Measurements from ENCODE around the gene ACTL8. TPM values are rescaled to one million over a fixed set of nuclear protein-coding genes. Genes with fewer than 3 reads are reported as not detected.

ACTL8 gene
- total RNA-seq, 2 experiments from 2014 or later, result not detected

DNA sequence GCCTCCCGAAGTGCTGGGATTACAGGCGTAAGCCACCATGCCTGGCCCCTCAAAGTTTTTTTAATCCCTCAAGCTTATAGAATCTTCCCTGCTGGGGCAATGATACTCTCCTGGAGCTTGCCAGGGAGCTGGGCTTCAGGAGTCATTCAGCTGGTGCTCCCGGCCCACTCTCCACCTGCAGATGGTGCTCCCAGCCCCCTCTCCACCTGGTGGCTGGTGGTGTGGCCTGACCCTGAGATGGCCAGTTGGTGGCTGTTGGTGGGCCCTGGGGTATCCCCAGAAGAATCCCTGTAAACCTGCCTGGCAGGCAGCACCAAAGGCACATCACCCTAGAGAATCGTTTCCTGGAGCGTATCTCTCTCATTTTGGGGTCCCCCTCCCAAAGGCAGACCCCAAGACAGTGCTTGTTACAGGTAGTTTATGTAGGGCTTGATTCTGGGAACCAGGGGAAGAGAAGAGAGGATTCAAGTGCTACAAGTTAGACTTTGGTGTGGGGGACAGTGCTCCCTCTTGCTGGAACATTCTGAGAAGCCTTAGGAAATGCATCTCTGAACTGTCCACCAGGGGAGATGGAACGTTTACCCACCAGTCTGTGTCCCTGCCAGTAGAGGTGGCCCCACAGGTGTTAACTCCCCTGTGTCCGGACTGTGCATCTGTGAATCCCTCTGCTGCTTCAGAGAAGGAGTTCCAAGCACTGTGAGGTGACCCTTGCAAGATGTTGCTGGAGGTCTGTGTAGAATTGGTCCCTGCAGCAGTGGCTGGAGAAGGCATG, 29.1 kb upstream of the ACTL8 start:
- H3K27me3 Mint-ChIP-seq, result no peaks in the 10 kb centered on the region
- no peaks in the 10 kb centered on the region for H3K9me3 Mint-ChIP-seq
- H3K4me1 Mint-ChIP-seq, result no peaks in the 10 kb centered on the region
- ATAC-seq (ENCODE audit: low read depth) (no peak), DNase-seq (no peak)
- POLR2A ChIA-PET, result no interaction called here
- no peak overlapping the region for H3K27ac Mint-ChIP-seq
- H3K4me3 Mint-ChIP-seq, result no peak overlapping the region
- H3K36me3 Mint-ChIP-seq, result no peaks in the 10 kb centered on the region

DNA sequence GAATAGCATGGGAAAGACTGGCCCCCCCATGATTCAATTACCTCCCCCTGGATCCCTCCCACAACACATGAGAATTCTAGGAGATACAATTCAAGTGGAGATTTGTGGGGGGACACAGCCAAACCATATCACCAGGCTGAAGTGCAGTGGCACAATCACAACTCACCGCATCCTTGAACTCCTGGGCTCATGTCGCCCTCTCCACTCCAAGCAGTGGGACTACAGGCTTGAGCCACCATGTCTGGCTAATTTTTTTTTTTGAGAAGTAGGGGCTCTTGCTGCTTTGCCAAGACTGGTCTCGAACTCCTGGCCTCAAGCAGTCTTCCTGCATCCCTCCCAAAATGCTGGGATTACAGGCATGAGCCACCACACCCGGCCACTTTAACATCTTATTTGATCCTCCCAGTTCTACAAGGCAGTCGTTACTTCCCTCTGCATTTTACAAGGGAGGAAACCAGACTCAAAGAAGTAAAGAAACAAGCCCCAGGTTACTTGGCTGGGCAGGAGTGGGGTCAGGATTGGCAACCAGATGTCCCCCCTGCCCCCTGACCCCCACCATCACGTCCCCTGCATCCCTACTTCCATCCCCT, 26.9 kb upstream of the ACTL8 start:
- ATAC-seq (ENCODE audit: low read depth) (no peak), DNase-seq (no peak)
- Mint-ChIP-seq H3K27me3 (no peaks in the 10 kb centered on the region), H3K4me1 (no peaks in the 10 kb centered on the region), H3K27ac (no peak overlapping the region), H3K4me3 (no peak overlapping the region), H3K9me3 (no peaks in the 10 kb centered on the region), H3K36me3 (no peaks in the 10 kb centered on the region)
- POLR2A ChIA-PET, result no interaction called here

DNA sequence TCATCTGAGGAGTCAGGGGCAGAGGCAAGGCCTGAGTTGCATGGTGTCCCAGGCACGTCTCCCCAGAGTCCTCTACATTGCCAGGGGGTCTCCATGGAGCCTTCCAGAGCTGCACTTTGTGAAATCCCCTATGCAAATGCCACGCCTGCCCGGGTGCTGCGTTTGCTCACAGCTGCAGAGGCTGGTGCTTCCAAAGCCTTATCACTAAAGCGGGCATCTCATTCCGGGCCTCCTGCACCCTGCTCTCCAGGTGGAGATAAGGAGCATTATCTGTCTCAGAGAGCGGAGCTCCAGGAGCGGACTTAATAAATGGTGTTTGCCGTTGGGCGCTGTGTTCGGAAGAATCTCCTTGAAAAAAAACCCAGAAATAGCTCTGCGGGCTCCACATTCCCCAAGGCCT, 25.9 kb upstream of the ACTL8 start:
- no peak overlapping the region for H3K27ac Mint-ChIP-seq

DNA sequence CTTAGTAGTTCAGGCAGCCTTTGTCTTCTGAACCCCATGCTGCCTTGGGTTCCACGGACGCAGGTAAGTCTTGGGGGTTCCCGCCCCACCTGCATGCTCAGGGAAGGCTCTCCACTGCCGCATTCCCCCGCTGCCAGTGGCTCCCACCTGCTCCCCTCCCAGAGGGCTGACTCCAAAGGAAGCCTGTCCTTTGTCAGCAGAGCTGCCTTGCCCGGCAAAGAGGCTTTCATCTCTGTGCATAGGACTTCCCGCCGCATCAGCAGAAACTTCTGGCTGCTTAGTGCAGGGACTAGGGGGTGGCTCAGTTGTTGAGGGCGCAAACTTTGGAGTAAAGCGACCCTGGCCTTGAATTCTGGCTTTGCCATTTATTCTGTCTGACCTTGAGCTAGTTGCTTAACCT, 25.2 kb upstream of the ACTL8 start:
- ATAC-seq (ENCODE audit: low read depth), result no peak
- no peak overlapping the region for H3K4me3 Mint-ChIP-seq
- H3K36me3 Mint-ChIP-seq, result no peaks in the 10 kb centered on the region
- DNase-seq, result no peak
- H3K4me1 Mint-ChIP-seq, result no peaks in the 10 kb centered on the region
- H3K27me3 Mint-ChIP-seq, result no peaks in the 10 kb centered on the region
- no peak overlapping the region for H3K27ac Mint-ChIP-seq
- H3K9me3 Mint-ChIP-seq, result no peaks in the 10 kb centered on the region
- POLR2A ChIA-PET, result no interaction called here

More for the DNA sequence above, 25.9 kb upstream of the ACTL8 start:
- POLR2A ChIA-PET, result no interaction called here
- Mint-ChIP-seq H3K36me3 (no peaks in the 10 kb centered on the region), H3K4me1 (no peaks in the 10 kb centered on the region), H3K9me3 (no peaks in the 10 kb centered on the region), H3K27me3 (no peaks in the 10 kb centered on the region), H3K4me3 (no peak overlapping the region)
- no peak for DNase-seq
- no peak for ATAC-seq (ENCODE audit: low read depth)

DNA sequence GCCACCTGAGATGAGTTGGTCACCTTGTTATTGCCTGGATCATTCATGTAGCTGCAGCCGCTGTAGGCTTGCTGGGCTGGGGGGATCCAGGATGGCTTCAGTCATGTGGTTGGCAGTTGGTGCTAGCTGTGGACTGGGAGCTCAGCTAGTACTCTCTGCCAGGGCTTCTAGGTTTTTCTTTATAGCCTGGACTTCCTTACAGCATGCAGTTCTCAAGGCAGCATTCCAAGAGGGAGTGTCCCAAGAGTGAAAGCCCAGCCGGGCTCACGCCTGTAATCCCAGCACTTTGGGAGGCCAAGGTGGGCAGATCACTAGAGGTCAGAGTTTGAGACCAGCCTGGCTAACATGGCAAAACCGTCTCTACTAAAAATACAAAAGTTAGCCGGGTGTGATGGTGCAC, 23.7 kb upstream of the ACTL8 start:
- no peaks in the 10 kb centered on the region for H3K4me1 Mint-ChIP-seq
- ATAC-seq (ENCODE audit: low read depth) (no peak), DNase-seq (no peak)
- no peaks in the 10 kb centered on the region for H3K9me3 Mint-ChIP-seq
- no peak overlapping the region for H3K27ac Mint-ChIP-seq
- no peaks in the 10 kb centered on the region for H3K36me3 Mint-ChIP-seq
- no peak overlapping the region for H3K4me3 Mint-ChIP-seq
- POLR2A ChIA-PET, result no interaction called here
- H3K27me3 Mint-ChIP-seq, result no peaks in the 10 kb centered on the region

DNA sequence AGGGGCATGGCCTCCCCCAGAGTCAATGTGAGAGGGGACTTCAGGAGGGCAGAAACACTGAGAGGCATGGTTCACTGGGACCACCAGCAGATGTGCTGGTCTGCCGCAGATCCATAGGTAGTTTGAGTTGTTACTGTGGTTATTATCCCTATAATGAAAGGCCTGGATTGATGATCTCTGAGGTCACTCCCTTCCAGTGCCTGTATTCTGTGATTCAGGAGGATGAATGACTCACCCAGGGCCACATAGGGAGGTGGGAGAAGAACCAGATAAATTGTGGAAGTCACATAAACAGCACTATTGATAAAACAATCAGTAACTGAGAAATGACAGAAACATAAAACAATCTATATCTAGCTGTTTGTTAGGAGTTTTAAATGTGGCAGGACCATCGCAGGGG, 22.7 kb upstream of the ACTL8 start:
- POLR2A ChIA-PET, result no interaction called here
- H3K4me3 Mint-ChIP-seq, result no peak overlapping the region
- H3K9me3 Mint-ChIP-seq, result no peaks in the 10 kb centered on the region
- no peaks in the 10 kb centered on the region for H3K36me3 Mint-ChIP-seq
- H3K4me1 Mint-ChIP-seq, result no peaks in the 10 kb centered on the region
- ATAC-seq (ENCODE audit: low read depth), result no peak
- DNase-seq, result no peak
- no peaks in the 10 kb centered on the region for H3K27me3 Mint-ChIP-seq
- no peak overlapping the region for H3K27ac Mint-ChIP-seq

DNA sequence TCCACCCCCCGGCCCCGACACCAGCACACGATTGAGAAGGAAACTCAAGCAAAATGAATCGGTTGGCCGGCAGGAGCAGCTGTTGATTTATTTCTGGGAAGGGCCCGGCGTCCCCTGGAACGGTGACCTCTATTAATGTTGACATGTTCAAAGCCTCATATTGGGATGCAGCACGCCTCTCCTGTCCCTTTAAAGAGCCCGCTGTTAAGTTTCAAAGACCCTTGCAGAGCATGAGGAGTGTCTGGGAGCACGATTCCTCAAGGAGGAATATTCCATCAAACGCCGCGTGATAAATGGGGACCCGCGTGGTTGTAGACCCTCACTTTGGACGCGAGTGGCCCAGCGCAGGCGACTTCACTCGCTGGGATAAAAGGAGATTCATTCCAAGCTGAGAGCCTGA, 21.5 kb upstream of the ACTL8 start:
- Mint-ChIP-seq H3K4me3 (no peak overlapping the region), H3K27me3 (no peaks in the 10 kb centered on the region), H3K27ac (no peak overlapping the region), H3K9me3 (no peaks in the 10 kb centered on the region), H3K36me3 (no peaks in the 10 kb centered on the region), H3K4me1 (no peaks in the 10 kb centered on the region)
- no peak for DNase-seq
- POLR2A ChIA-PET, result interaction anchor here (0.6 kb wide), 1 partner anchor 1618 kb away, joined by 5 read pairs; no protein-coding TSS in a partner anchor
- no peak for ATAC-seq (ENCODE audit: low read depth)

DNA sequence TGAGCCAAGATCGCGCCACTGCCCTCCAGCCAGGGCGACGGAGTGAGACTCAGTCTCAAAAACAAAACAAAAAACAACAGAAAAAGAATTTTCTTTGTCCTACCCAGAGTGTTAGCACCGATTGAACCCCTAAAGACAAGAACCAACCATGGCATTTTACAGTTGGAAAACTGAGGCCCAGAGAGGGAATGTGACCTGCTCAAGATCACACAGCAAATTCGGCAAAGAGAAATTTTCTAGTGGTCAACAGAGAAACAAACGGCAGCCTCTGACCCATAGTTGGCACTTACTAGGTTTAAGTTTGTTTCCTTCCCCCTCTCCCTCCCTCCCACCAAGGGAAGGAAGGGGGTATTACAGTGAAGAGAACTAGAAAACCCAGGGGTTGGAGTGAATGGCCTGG, 20.5 kb upstream of the ACTL8 start:
- H3K36me3 Mint-ChIP-seq, result no peaks in the 10 kb centered on the region
- no peak overlapping the region for H3K4me3 Mint-ChIP-seq
- no peak overlapping the region for H3K27ac Mint-ChIP-seq
- no peaks in the 10 kb centered on the region for H3K27me3 Mint-ChIP-seq
- DNase-seq, result no peak
- POLR2A ChIA-PET, result no interaction called here
- no peaks in the 10 kb centered on the region for H3K9me3 Mint-ChIP-seq
- no peak for ATAC-seq (ENCODE audit: low read depth)
- no peaks in the 10 kb centered on the region for H3K4me1 Mint-ChIP-seq

DNA sequence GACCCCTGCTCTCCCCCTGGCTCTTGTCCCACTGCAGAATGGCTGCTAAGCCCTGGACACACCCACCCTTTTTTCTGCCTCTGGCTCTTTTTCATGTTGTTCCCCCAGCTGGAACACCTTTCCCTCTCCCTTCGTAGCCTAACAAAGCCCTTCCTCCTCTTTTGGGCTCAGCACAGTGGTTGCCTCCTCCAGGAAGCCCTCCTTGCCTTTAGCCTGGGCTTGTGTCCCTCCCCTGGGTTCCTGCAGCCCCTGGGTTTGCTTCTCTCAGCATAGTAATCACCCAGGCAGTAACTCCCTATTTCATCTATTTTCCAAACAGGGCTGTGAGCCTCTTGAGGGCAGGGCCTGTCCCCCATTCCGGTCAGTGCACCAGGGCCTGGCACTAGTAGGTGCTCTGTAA, 19.8 kb upstream of the ACTL8 start:
- no peaks in the 10 kb centered on the region for H3K4me1 Mint-ChIP-seq
- H3K27me3 Mint-ChIP-seq, result no peaks in the 10 kb centered on the region
- H3K4me3 Mint-ChIP-seq, result no peak overlapping the region
- H3K36me3 Mint-ChIP-seq, result no peaks in the 10 kb centered on the region
- no peak overlapping the region for H3K27ac Mint-ChIP-seq
- no peak for DNase-seq
- H3K9me3 Mint-ChIP-seq, result no peaks in the 10 kb centered on the region
- POLR2A ChIA-PET, result no interaction called here
- ATAC-seq (ENCODE audit: low read depth), result no peak

DNA sequence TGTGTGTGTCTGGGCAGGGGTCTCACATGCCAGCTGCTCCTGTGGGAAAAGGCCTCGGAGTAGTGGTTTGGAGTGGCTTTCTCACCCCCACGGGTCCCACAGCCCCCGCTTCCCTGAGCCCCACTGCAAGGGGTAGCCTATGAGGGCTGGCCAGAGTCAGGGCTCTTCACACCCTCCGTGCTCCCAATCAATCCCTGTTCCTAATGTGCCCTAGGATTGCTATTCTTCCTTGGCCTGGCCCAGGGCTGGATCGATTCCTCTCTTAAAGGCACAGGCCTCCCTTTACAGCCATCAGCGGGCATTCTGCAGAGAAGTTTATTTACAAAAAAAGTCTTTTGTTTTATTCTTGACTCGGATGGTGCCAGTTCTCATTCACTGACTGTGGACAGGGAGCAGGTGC, 19.3 kb upstream of the ACTL8 start:
- no peak for ATAC-seq (ENCODE audit: low read depth)
- POLR2A ChIA-PET, result no interaction called here
- Mint-ChIP-seq H3K36me3 (no peaks in the 10 kb centered on the region), H3K27ac (no peak overlapping the region), H3K4me1 (no peaks in the 10 kb centered on the region), H3K9me3 (no peaks in the 10 kb centered on the region), H3K27me3 (no peaks in the 10 kb centered on the region), H3K4me3 (no peak overlapping the region)
- DNase-seq, result no peak

DNA sequence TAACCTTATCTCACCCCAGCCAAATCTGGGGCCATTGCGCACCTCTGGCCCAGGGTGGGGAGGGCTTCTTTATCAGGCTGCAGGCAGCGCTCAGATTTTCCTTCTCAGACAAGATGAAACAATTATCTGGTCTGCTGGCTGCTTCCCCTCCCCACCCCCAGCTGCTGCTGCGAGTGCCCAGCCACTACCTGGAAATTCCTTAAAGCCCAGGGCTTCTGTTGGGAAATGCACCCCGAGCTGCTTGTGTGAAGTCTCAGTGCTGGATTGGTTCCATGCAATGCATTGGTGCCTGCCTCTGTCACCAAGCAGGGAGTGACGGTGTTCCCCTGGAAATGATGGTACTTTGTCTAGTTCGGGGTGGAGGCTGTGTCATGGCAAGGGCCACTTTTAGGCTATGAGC, 18.5 kb upstream of the ACTL8 start:
- DNase-seq, result no peak
- no peaks in the 10 kb centered on the region for H3K4me1 Mint-ChIP-seq
- H3K9me3 Mint-ChIP-seq, result no peaks in the 10 kb centered on the region

DNA sequence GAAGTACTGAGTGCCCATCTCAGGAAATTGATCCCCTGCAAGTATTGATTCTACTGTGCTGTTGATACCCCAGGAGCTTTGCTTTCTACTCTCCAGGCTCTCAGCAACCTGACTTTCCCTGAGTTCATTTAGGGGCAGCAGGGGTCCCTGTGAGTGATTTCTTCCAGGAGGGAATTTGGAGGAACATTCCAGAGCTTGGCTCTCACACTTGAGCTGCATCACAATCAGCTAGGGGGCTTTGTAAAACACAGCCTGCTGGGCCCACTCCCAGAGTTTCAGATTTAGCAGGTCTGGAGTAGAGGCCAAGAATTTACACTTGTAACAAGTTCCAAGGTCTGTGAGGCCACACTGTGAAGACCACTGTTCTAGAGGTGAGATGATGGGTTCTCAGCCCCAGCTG, 16.1 kb upstream of the ACTL8 start:
- Mint-ChIP-seq H3K4me1 (no peaks in the 10 kb centered on the region), H3K9me3 (no peaks in the 10 kb centered on the region), H3K36me3 (no peaks in the 10 kb centered on the region), H3K27me3 (peaks cover 3% of the 10 kb centered on the region), H3K27ac (no peak overlapping the region), H3K4me3 (no peak overlapping the region)
- no peak for DNase-seq
- POLR2A ChIA-PET, result no interaction called here
- no peak for ATAC-seq (ENCODE audit: low read depth)

More for the DNA sequence above, 18.5 kb upstream of the ACTL8 start:
- POLR2A ChIA-PET, result no interaction called here
- Mint-ChIP-seq H3K36me3 (no peaks in the 10 kb centered on the region), H3K27ac (no peak overlapping the region), H3K27me3 (no peaks in the 10 kb centered on the region), H3K4me3 (no peak overlapping the region)
- ATAC-seq (ENCODE audit: low read depth), result no peak

DNA sequence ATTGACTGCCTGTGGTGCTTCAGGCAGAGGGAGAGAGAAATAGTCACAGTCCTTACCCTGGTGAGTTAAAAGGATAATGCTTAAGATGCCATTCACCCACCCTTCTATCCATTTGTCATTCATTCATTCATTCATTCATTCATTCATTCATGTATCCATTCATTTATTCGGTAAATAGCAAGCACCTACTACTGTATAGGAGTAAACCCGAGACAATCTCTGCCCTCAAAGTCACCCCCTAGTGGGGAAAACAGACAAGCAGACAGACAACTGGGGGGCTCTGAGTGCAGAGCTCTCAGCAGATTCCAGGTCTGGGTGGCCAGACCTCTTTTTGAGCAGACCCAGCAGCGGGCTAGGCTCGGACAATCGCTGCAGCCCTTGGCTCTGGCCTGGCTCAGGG, 14.1 kb upstream of the ACTL8 start:
- DNase-seq (no peak), ATAC-seq (ENCODE audit: low read depth) (no peak)
- POLR2A ChIA-PET, result no interaction called here
- no peaks in the 10 kb centered on the region for H3K4me1 Mint-ChIP-seq
- no peak overlapping the region for H3K27ac Mint-ChIP-seq
- H3K4me3 Mint-ChIP-seq, result no peak overlapping the region
- no peaks in the 10 kb centered on the region for H3K36me3 Mint-ChIP-seq
- H3K27me3 Mint-ChIP-seq, result peaks cover 3% of the 10 kb centered on the region
- H3K9me3 Mint-ChIP-seq, result no peaks in the 10 kb centered on the region

DNA sequence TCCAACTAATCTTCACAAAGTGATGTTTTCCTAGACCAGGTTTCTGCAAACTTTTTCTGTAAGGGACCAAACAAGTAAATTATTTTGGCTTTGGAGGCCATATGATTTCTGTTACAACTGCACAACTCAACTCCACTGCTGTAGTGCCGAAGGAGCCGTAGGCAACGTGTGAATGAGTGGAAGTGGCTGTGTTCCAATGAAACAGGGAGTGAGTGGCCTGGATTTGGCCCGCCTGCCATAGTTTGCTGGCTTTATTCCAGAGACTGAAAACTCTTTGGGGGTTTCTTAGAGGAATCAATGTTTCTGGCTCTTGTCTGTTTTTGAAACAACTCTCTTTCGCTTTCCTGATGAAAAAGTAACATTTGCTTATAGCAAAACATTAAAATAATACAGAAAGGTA, 12.6 kb upstream of the ACTL8 start:
- Mint-ChIP-seq H3K4me3 (no peak overlapping the region), H3K9me3 (no peaks in the 10 kb centered on the region), H3K36me3 (no peaks in the 10 kb centered on the region), H3K27ac (no peak overlapping the region), H3K4me1 (no peaks in the 10 kb centered on the region), H3K27me3 (peaks cover 3% of the 10 kb centered on the region)
- no peak for ATAC-seq (ENCODE audit: low read depth)
- DNase-seq, result no peak
- POLR2A ChIA-PET, result no interaction called here

Data from activated naive CD8-positive, alpha-beta T cell treated with anti-CD3 and anti-CD28 coated beads, Interleukin-2, amount 10 ng/mL, durations not matched to agents 7 days and 5 days (primary cell).